ENCODE data around the gene NPHP1. TPM values are rescaled to one million over a fixed set of nuclear protein-coding genes. Genes with fewer than 3 reads are reported as not detected.

Gene NPHP1
- total RNA-seq, 1 experiment from 2014 or later = 4.7 TPM

DNA sequence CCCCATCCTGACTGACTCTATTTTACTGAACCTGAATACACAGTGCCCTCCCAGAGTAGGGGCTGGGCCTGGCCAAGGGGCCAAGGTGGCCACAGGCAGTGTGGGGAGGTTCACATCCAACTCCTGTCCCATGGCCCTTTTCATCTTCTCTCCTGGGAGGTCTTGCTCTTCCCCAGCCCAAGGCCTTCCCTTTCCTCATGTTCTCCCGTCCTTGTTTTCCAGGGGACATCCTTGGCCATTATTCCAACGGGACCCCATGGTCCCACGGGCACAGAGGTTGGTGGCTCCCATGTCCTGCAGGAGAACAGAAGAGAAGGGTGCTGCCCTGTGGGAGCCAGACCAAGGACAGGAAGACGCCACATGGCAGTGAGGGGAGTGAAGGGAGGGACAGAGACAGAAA is 99.6 kb downstream of the NPHP1 start:
- DNase-seq (ENCODE audit: low read depth, low spot score) (no peak), ATAC-seq (no peak)
- CTCF ChIA-PET = interaction anchor here (2.5 kb wide), 1 partner anchor 11 kb away, joined by 41 read pairs; the partner anchor contains the start of gene MALL
- peaks cover 95 to 100% of the 10 kb centered on the region in 2 experiments for H3K4me1 ChIP-seq (ENCODE audit: control insufficient read depth in 1 of 2, insufficient read depth in 2 of 2, low read length in 2 of 2)
- intact Hi-C loops (cut with micrococcal nuclease) = no loop called here
- H3K36me3 ChIP-seq (ENCODE audit: control insufficient read depth in 1 of 2, insufficient read depth in 2 of 2, low read length in 2 of 2) = peaks cover 0 to 17% of the 10 kb centered on the region in 2 experiments; a peak in 2 of 4 replicates
- no peaks in the 10 kb centered on the region for H4K20me1 ChIP-seq (ENCODE audit: insufficient read depth)
- H3K4me2 ChIP-seq (ENCODE audit: low read length) = peak overlapping the region; percentile 65
- RAD21 ChIA-PET (ENCODE audit: low non-redundant PET in 1 of 2, low total read pairs in 2 of 2, uncharacterized antibody in 2 of 2, unreplicated experiment in 2 of 2) = interaction anchor here in 1 of 2 experiments (1.4 kb wide), 1 partner anchor 9 kb away, joined by 4 read pairs; no protein-coding TSS in a partner anchor
- BruUV-seq (replicated peaks) = no TSS peak
- H3K79me2 ChIP-seq (ENCODE audit: insufficient read depth, low read length) = peaks cover 95% of the 10 kb centered on the region
- no peak overlapping the region for H2AFZ ChIP-seq (ENCODE audit: low read depth, low read length, poor library complexity, severe bottlenecking)
- H3K9ac ChIP-seq (ENCODE audit: low read length) = peak overlapping the region; percentile 78
- TF ChIP-seq ATF3 (IDR thresholded peaks at IDR 0.05) = no peak
- TF ChIP-seq SP1 (IDR thresholded peaks at IDR 0.05; ENCODE audit: low read depth) = no peak
- TF ChIP-seq ZBTB33 (IDR thresholded peaks at IDR 0.05; ENCODE audit: extremely low read depth, insufficient replicate concordance, low read length) = no peak
- no peak for TF ChIP-seq POLR2AphosphoS5 (IDR thresholded peaks at IDR 0.05; ENCODE audit: low read depth, low read length)
- TF ChIP-seq RAD21 (IDR thresholded peaks at IDR 0.05; ENCODE audit: low read depth) = no peak
- no peak for TF ChIP-seq TCF7L2 (IDR thresholded peaks at IDR 0.05; ENCODE audit: borderline replicate concordance, extremely low read depth, insufficient read depth, insufficient read length)
- no peak for TF ChIP-seq ZFX (IDR thresholded peaks at IDR 0.05)
- TF ChIP-seq ELF1 (IDR thresholded peaks at IDR 0.05; ENCODE audit: borderline replicate concordance, low read depth) = no peak
- no peak for TF ChIP-seq POLR2A (IDR thresholded peaks at IDR 0.05; ENCODE audit: borderline replicate concordance, extremely low read depth, insufficient read depth, insufficient read length)
- TF ChIP-seq YY1 (IDR thresholded peaks at IDR 0.05; ENCODE audit: extremely low read depth, insufficient replicate concordance, low read depth, low read length) = no peak
- no peak for TF ChIP-seq CTCF (IDR thresholded peaks at IDR 0.05 in 2 of 3, conservative IDR thresholded peaks at IDR 0.05 in 1 of 3; ENCODE audit: borderline replicate concordance in 1 of 3, insufficient read depth in 1 of 3, low read depth in 2 of 3, low read length in 2 of 3)
- TF ChIP-seq REST (IDR thresholded peaks at IDR 0.05; ENCODE audit: low read depth) = no peak
- TF ChIP-seq FOSL1 (IDR thresholded peaks at IDR 0.05; ENCODE audit: low read depth) = no peak
- peak overlapping the region; percentile 100 for H3K27ac ChIP-seq (ENCODE audit: low read depth, low read length)
- H3K9me2 ChIP-seq (ENCODE audit: insufficient read depth) = no peaks in the 10 kb centered on the region
- POLR2A ChIA-PET = interaction anchor here (2.6 kb wide), 1 partner anchor 11 kb away, joined by 37 read pairs; the partner anchor contains the start of gene MALL
- H3K9me3 ChIP-seq (ENCODE audit: control insufficient read depth in 1 of 2, insufficient read depth in 1 of 2, low read depth in 1 of 2, low read length in 2 of 2) = no peaks in the 10 kb centered on the region
- no peaks in the 10 kb centered on the region for H3K27me3 ChIP-seq (ENCODE audit: insufficient read depth, low read length)
- H3K4me3 ChIP-seq (replicated peaks in 1 of 2; ENCODE audit: low read depth in 1 of 2, low read length in 2 of 2) = peak overlapping the region; percentile 4 to 9; a peak in 2 of 4 replicates
